H9 (cell line): ENCODE data around the gene SPINK6. TPM values are rescaled to one million over a fixed set of nuclear protein-coding genes. Genes with fewer than 3 reads are reported as not detected.

Source experiments
- DNase-seq: peaks from one replicate; pipeline ENCODE4 v3.0.0-alpha.2; 2017
- H2AFZ ChIP-seq: one replicate; pipeline ENCODE4 v1.6.1; 2013; ENCODE audit warnings: mild to moderate bottlenecking, low read length, control low read depth, moderate library complexity
- H2AK5ac ChIP-seq: 2 replicates; pipeline ENCODE4 v1.6.1; 2013; ENCODE audit warnings: low read length, control low read depth, mixed read lengths; ENCODE audit not compliant: insufficient read length
- H2BK120ac ChIP-seq: one replicate; pipeline ENCODE4 v1.6.1; 2013; ENCODE audit warnings: low read depth, mild to moderate bottlenecking, low read length, control low read depth, inconsistent platforms; ENCODE audit not compliant: poor library complexity, severe bottlenecking
- H2BK12ac ChIP-seq: 2 replicates; pipeline ENCODE4 v1.6.1; 2013; ENCODE audit warnings: low read length, control low read depth, mixed read lengths, low read depth; ENCODE audit not compliant: insufficient read length
- H2BK15ac ChIP-seq: 2 replicates; pipeline ENCODE4 v1.6.1; 2013; ENCODE audit warnings: low read depth, low read length, control low read depth
- H2BK20ac ChIP-seq: one replicate; pipeline ENCODE4 v1.6.1; 2013; ENCODE audit warnings: low read depth, mild to moderate bottlenecking, low read length, control low read depth, inconsistent platforms; ENCODE audit not compliant: poor library complexity, severe bottlenecking
- H2BK5ac ChIP-seq: 2 replicates; pipeline ENCODE4 v1.6.1; 2013; ENCODE audit warnings: low read length, control low read depth, mixed read lengths; ENCODE audit not compliant: insufficient read length
- H3K14ac ChIP-seq: 2 replicates; pipeline ENCODE4 v1.6.1; 2013; ENCODE audit warnings: low read length, control low read depth; ENCODE audit not compliant: insufficient read depth
- H3K18ac ChIP-seq: 2 replicates; pipeline ENCODE4 v1.6.1; 2013; ENCODE audit warnings: low read depth, mild to moderate bottlenecking, mixed read lengths, low read length, control low read depth; ENCODE audit not compliant: insufficient read length
- H3K23ac ChIP-seq: 2 replicates; pipeline ENCODE4 v1.6.1; 2013; ENCODE audit warnings: low read length, control low read depth, mixed read lengths, low read depth; ENCODE audit not compliant: insufficient read length
- H3K23me2 ChIP-seq: 2 replicates; pipeline ENCODE4 v1.6.1; 2013; ENCODE audit warnings: low read depth, mild to moderate bottlenecking, mixed read lengths, low read length, control low read depth; ENCODE audit not compliant: insufficient read length, poor library complexity, severe bottlenecking
- H3K27ac ChIP-seq: 2 replicates; pipeline ENCODE4 v1.5.1; 2013; ENCODE audit warnings: low read length, control low read depth, mixed read lengths, low read depth; ENCODE audit not compliant: insufficient read length
- H3K27me3 ChIP-seq: 2 replicates; pipeline ENCODE4 v1.6.1; 2013; ENCODE audit warnings: low read length, control low read depth, inconsistent platforms; ENCODE audit not compliant: insufficient read depth
- H3K4ac ChIP-seq: 2 replicates; pipeline ENCODE4 v1.6.1; 2013; ENCODE audit warnings: low read depth, mild to moderate bottlenecking, control low read depth, inconsistent platforms, low read length, moderate library complexity
- H3K4me1 ChIP-seq: 2 replicates; pipeline ENCODE4 v1.6.1; 2013; ENCODE audit warnings: low read length, control low read depth, inconsistent platforms; ENCODE audit not compliant: insufficient read depth
- H3K4me2 ChIP-seq: 2 replicates; pipeline ENCODE4 v1.6.1; 2013; ENCODE audit warnings: low read length, control low read depth, mixed read lengths; ENCODE audit not compliant: insufficient read length, insufficient read depth
- H3K56ac ChIP-seq: 2 replicates; pipeline ENCODE4 v1.6.1; 2013; ENCODE audit warnings: low read depth, mild to moderate bottlenecking, mixed read lengths, low read length, control low read depth; ENCODE audit not compliant: insufficient read length
- H3K79me1 ChIP-seq: 2 replicates; pipeline ENCODE4 v1.6.1; 2013; ENCODE audit warnings: low read depth, mild to moderate bottlenecking, moderate library complexity, low read length, control low read depth, inconsistent platforms; ENCODE audit not compliant: insufficient read depth, poor library complexity, severe bottlenecking
- H3K79me2 ChIP-seq: 2 replicates; pipeline ENCODE4 v1.6.1; 2013; ENCODE audit warnings: low read length, control low read depth, inconsistent platforms; ENCODE audit not compliant: insufficient read depth
- H3K9ac ChIP-seq: 2 replicates; pipeline ENCODE4 v1.6.1; 2013; ENCODE audit warnings: low read length, control low read depth, mixed read lengths; ENCODE audit not compliant: insufficient read length; ENCODE audit errors: extremely low read depth
- H3K9me3 ChIP-seq: one replicate; pipeline ENCODE4 v1.6.1; 2013; ENCODE audit warnings: low read depth, low read length, inconsistent platforms; ENCODE audit not compliant: control insufficient read depth
- H3T11ph ChIP-seq: one replicate; pipeline ENCODE4 v1.6.1; 2013; ENCODE audit warnings: mild to moderate bottlenecking, low read length, control low read depth, inconsistent platforms
- H4K20me1 ChIP-seq: one replicate; pipeline ENCODE4 v1.6.1; 2013; ENCODE audit not compliant: control insufficient read depth, insufficient read length, insufficient read depth
- H4K5ac ChIP-seq: 2 replicates; pipeline ENCODE4 v1.6.1; 2013; ENCODE audit warnings: low read depth, mild to moderate bottlenecking, mixed read lengths, low read length, control low read depth; ENCODE audit not compliant: insufficient read length
- H4K8ac ChIP-seq: replicated peaks from 2 replicates; pipeline ENCODE4 v1.6.1; 2013; ENCODE audit warnings: low read length, control low read depth, mixed read lengths, low read depth; ENCODE audit not compliant: insufficient read length
- H4K91ac ChIP-seq: 2 replicates; pipeline ENCODE4 v1.6.1; 2013; ENCODE audit warnings: low read depth, mild to moderate bottlenecking, moderate library complexity, mixed read lengths, low read length, control low read depth; ENCODE audit not compliant: insufficient read length
- H3K27ac Mint-ChIP-seq, 3 experiments: 2 replicates in 2 of 3; 3 replicates in 1 of 3; pipeline ENCODE4 v1.8.0; 2020 to 2021; ENCODE audit warnings: mixed read lengths in 3 of 3, mild to moderate bottlenecking in 1 of 3, moderate library complexity in 1 of 3
- H3K27me3 Mint-ChIP-seq: 2 replicates; pipeline ENCODE4 v1.8.0; 2021; ENCODE audit warnings: low read depth, mild to moderate bottlenecking, moderate library complexity, mixed read lengths
- H3K36me3 Mint-ChIP-seq, 3 experiments: 2 replicates in 2 of 3; 3 replicates in 1 of 3; pipeline ENCODE4 v1.8.0; 2020 to 2021; ENCODE audit warnings: low read depth in 3 of 3, mixed read lengths in 3 of 3; ENCODE audit not compliant: insufficient read depth in 1 of 3
- H3K4me1 Mint-ChIP-seq, 2 experiments: 2 replicates each; pipeline ENCODE4 v1.8.0; 2020; ENCODE audit warnings: mixed read lengths in 2 of 2
- H3K4me3 Mint-ChIP-seq, 2 experiments: 2 replicates in 1 of 2; 3 replicates in 1 of 2; pipeline ENCODE4 v1.8.0; 2020 to 2021; ENCODE audit warnings: mild to moderate bottlenecking in 2 of 2, mixed read lengths in 2 of 2, moderate library complexity in 1 of 2
- H3K9me3 Mint-ChIP-seq, 2 experiments: 2 replicates in 1 of 2; 3 replicates in 1 of 2; pipeline ENCODE4 v1.8.0; 2020; ENCODE audit warnings: mild to moderate bottlenecking in 2 of 2, mixed read lengths in 2 of 2, moderate library complexity in 1 of 2
- WGBS: extraction: QIAGEN DNeasy Blood & Tissue Kit; methylation state at CpG from one replicate; pipeline ENCODE4 v1.1.7; 2013; ENCODE audit warnings: missing lambda C conversion rate, low lambda C conversion rate, mixed read lengths; ENCODE audit not compliant: insufficient read length; ENCODE audit errors: extremely low coverage; 5-methylcytosine and 5-hydroxymethylcytosine counted together
- total RNA-seq: library from RNA; stranded (reverse); gene quantifications from 2 replicates; pipeline ENCODE4 v1.2.1, GENCODE V29; 2021
- TF ChIP-seq, protein P1 (sequence below): fragments of 200-600 bp; sonication (generic); conservative IDR thresholded peaks from 3 replicates; pipeline ENCODE4 v1.8.0; 2021; ENCODE audit warnings: antibody characterized with exemption, mild to moderate bottlenecking

The SPINK6 gene
- total RNA-seq, 1 experiment from 2014 or later, result not detected

DNA sequence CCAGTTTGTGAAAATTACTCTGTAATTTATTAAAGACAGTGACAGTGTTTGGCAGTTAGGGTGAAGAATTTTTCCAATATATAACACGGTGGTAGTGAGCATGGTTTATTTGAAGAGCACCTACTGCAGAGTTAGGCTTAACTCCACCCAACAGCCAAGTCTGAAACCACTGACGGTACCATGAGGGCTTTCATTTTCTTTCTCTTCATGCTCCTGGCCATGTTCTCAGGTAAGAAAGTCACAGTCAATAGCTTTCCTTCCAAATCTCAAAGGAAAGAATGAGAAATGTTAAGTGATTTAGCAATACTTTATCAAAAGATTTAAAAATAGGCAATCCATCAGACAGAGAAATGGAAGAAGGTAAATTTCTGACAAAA, 35.6 kb downstream of the SPINK6 start, which contains the start of gene MARCOL:
Gene MARCOL (plus strand): TSS at position 108 of the 377 bp plus-strand sequence. CDS start 73 bp downstream, at position 181.
- H4K91ac ChIP-seq, result no peak within 1 kb of the TSS
- no peaks in the 10 kb centered on the region for H3K9me3 Mint-ChIP-seq
- H2BK12ac ChIP-seq, result no peak within 1 kb of the TSS
- no peaks in the 10 kb centered on the region for H3K9me3 ChIP-seq
- no peak within 1 kb of the TSS for H2AK5ac ChIP-seq
- no peak within 1 kb of the TSS for H3K4me2 ChIP-seq
- DNase-seq, result no peak
- no peak within 1 kb of the TSS for H3T11ph ChIP-seq
- no peaks in the 10 kb centered on the region for H3K27me3 ChIP-seq
- H2BK15ac ChIP-seq, result no peak within 1 kb of the TSS
- no peak within 1 kb of the TSS for H3K56ac ChIP-seq
- H4K8ac ChIP-seq, result no peak within 1 kb of the TSS
- no peak within 1 kb of the TSS for H3K27ac ChIP-seq
- no peak within 1 kb of the TSS for H3K18ac ChIP-seq
- H2BK5ac ChIP-seq, result no peak within 1 kb of the TSS
- no peak within 1 kb of the TSS for H2BK20ac ChIP-seq
- H3K4me1 Mint-ChIP-seq, result no peaks in the 10 kb centered on the region
- no peaks in the 10 kb centered on the region for H3K36me3 Mint-ChIP-seq
- no peaks in the 10 kb centered on the region for H3K79me1 ChIP-seq
- H4K5ac ChIP-seq, result no peak within 1 kb of the TSS
- no CpG with 5 or more reads among the region's 2 CpGs for WGBS
- no peak within 1 kb of the TSS for H3K27ac Mint-ChIP-seq
- no peak within 1 kb of the TSS for H3K4ac ChIP-seq
- no peak within 1 kb of the TSS for H3K23ac ChIP-seq
- no peak within 1 kb of the TSS for H3K9ac ChIP-seq
- no peaks in the 10 kb centered on the region for H4K20me1 ChIP-seq
- TF ChIP-seq, protein P1, sequence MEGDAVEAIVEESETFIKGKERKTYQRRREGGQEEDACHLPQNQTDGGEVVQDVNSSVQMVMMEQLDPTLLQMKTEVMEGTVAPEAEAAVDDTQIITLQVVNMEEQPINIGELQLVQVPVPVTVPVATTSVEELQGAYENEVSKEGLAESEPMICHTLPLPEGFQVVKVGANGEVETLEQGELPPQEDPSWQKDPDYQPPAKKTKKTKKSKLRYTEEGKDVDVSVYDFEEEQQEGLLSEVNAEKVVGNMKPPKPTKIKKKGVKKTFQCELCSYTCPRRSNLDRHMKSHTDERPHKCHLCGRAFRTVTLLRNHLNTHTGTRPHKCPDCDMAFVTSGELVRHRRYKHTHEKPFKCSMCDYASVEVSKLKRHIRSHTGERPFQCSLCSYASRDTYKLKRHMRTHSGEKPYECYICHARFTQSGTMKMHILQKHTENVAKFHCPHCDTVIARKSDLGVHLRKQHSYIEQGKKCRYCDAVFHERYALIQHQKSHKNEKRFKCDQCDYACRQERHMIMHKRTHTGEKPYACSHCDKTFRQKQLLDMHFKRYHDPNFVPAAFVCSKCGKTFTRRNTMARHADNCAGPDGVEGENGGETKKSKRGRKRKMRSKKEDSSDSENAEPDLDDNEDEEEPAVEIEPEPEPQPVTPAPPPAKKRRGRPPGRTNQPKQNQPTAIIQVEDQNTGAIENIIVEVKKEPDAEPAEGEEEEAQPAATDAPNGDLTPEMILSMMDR, result no peak
- no peaks in the 10 kb centered on the region for H3K79me2 ChIP-seq
- H3K14ac ChIP-seq, result no peak within 1 kb of the TSS
- no peaks in the 10 kb centered on the region for H3K23me2 ChIP-seq
- no peak within 1 kb of the TSS for H2AFZ ChIP-seq
- no peak within 1 kb of the TSS for H3K4me3 Mint-ChIP-seq
- no peaks in the 10 kb centered on the region for H3K4me1 ChIP-seq
- peaks cover 10% of the 10 kb centered on the region for H3K27me3 Mint-ChIP-seq
- H2BK120ac ChIP-seq, result no peak within 1 kb of the TSS
